Neural cell (in vitro differentiated cells): ENCODE results near the gene WNT5B. TPM values are rescaled to one million over a fixed set of nuclear protein-coding genes. Genes with fewer than 3 reads are reported as not detected.

Experiments used
- H2AFZ ChIP-seq: fragments of 200-600, 300-800 bp; sonication (generic), shearing (Covaris generic); 2 replicates; pipeline ENCODE4 v1.6.0; 2014; ENCODE audit warnings: low read depth, mild to moderate bottlenecking, antibody characterized with exemption, low read length, moderate library complexity
- H3F3A ChIP-seq: fragments of 200-600 bp; shearing (Covaris generic); 2 replicates; pipeline ENCODE4 v1.6.1; 2016; ENCODE audit warnings: mild to moderate bottlenecking, moderate library complexity, mixed read lengths, antibody characterized with exemption, low read length; ENCODE audit not compliant: insufficient read depth, poor library complexity, severe bottlenecking
- H3K27ac ChIP-seq: fragments of 200-600, 300-800 bp; sonication (generic), shearing (Covaris generic); 2 replicates; pipeline ENCODE4 v1.5.1; 2014; ENCODE audit warnings: mild to moderate bottlenecking, low read length, moderate library complexity
- H3K27me3 ChIP-seq: fragments of 300-800, 200-600 bp; sonication (generic), shearing (Covaris generic); 2 replicates; pipeline ENCODE4 v1.6.0; 2014; ENCODE audit warnings: mild to moderate bottlenecking, low read depth, low read length, moderate library complexity; ENCODE audit not compliant: insufficient read depth
- H3K36me3 ChIP-seq: fragments of 300-800, 200-600 bp; sonication (generic), shearing (Covaris generic); 2 replicates; pipeline ENCODE4 v1.5.1; 2014; ENCODE audit warnings: mild to moderate bottlenecking, antibody characterized with exemption, low read length, moderate library complexity; ENCODE audit not compliant: insufficient read depth
- H3K4me2 ChIP-seq: fragments of 300-800, 200-600 bp; sonication (generic), shearing (Covaris generic); 2 replicates; pipeline ENCODE4 v1.6.0; 2014; ENCODE audit warnings: mild to moderate bottlenecking, low read length
- H3K4me3 ChIP-seq: fragments of 300-800, 200-600 bp; sonication (generic), shearing (Covaris generic); 2 replicates; pipeline ENCODE4 v1.5.1; 2014; ENCODE audit warnings: mild to moderate bottlenecking, low read length, moderate library complexity
- H3K79me2 ChIP-seq: fragments of 200-600 bp; shearing (Covaris generic); replicated peaks from 2 replicates; pipeline ENCODE4 v1.6.0; 2014; ENCODE audit warnings: mild to moderate bottlenecking, low read length, moderate library complexity; ENCODE audit not compliant: insufficient read depth
- H3K9ac ChIP-seq: fragments of 300-800, 200-600 bp; sonication (generic), shearing (Covaris generic); 2 replicates; pipeline ENCODE4 v1.6.1; 2016; ENCODE audit warnings: mild to moderate bottlenecking, low read length, mixed read lengths
- H3K9me2 ChIP-seq: fragments of 200-600 bp; shearing (Covaris generic); 2 replicates; pipeline ENCODE4 v1.6.1; 2016; ENCODE audit warnings: mild to moderate bottlenecking, low read length, mixed read lengths; ENCODE audit not compliant: insufficient read depth
- H3K9me3 ChIP-seq: fragments of 200-600, 300-800 bp; sonication (generic), shearing (Covaris generic); 2 replicates; pipeline ENCODE4 v1.6.1; 2016; ENCODE audit warnings: mild to moderate bottlenecking, mixed run types, low read length, moderate library complexity, mixed read lengths
- H4K20me1 ChIP-seq: fragments of 200-600 bp; shearing (Covaris generic); 2 replicates; pipeline ENCODE4 v1.6.1; 2016; ENCODE audit warnings: mild to moderate bottlenecking, mixed run types; ENCODE audit not compliant: insufficient read depth
- CTCF ChIP-seq: fragments of 450-650 bp; IDR thresholded peaks from 2 replicates; pipeline ENCODE4 v1.5.1; 2014; ENCODE audit warnings: antibody characterized with exemption, mild to moderate bottlenecking, moderate library complexity; ENCODE audit not compliant: poor library complexity, severe bottlenecking
- EP300 ChIP-seq: fragments of 450-650 bp; conservative IDR thresholded peaks from 2 replicates; pipeline ENCODE4 v1.6.1; 2014; ENCODE audit warnings: antibody characterized with exemption, mild to moderate bottlenecking, moderate library complexity; ENCODE audit not compliant: poor library complexity, severe bottlenecking
- EZH2 ChIP-seq: fragments of 200-600, 300-800 bp; shearing (Covaris generic), sonication (generic); IDR thresholded peaks from 2 replicates; pipeline ENCODE4 v1.6.1; 2014; ENCODE audit warnings: antibody characterized with exemption, low read length, borderline replicate concordance, mild to moderate bottlenecking; ENCODE audit not compliant: insufficient read depth, poor library complexity, severe bottlenecking
- MXI1 ChIP-seq: fragments of 450-650 bp; conservative IDR thresholded peaks from 2 replicates; pipeline ENCODE4 v1.6.1; 2014; ENCODE audit warnings: antibody characterized with exemption, mild to moderate bottlenecking; ENCODE audit not compliant: poor library complexity, severe bottlenecking
- POLR2AphosphoS5 ChIP-seq: IDR thresholded peaks from 2 replicates; pipeline ENCODE4 v1.6.1; 2012
- RAD21 ChIP-seq: fragments of 450-650 bp; conservative IDR thresholded peaks from 2 replicates; pipeline ENCODE4 v1.6.1; 2014; ENCODE audit warnings: antibody characterized with exemption, mild to moderate bottlenecking, moderate library complexity
- SMC3 ChIP-seq: fragments of 450-650 bp; conservative IDR thresholded peaks from 2 replicates; pipeline ENCODE4 v1.6.1; 2014; ENCODE audit warnings: antibody characterized with exemption, mild to moderate bottlenecking, moderate library complexity; ENCODE audit not compliant: poor library complexity
- TAF1 ChIP-seq: IDR thresholded peaks from 2 replicates; pipeline ENCODE4 v1.6.1; 2012; ENCODE audit warnings: low read depth
- polyA plus RNA-seq: library from polyadenylated mRNA; depleted of rRNA; stranded (reverse); fragments of >200 nt; gene quantifications from 2 replicates; pipeline ENCODE4 v1.2.3, GENCODE V29; 2014
- TF ChIP-seq, protein P1 (sequence below): IDR thresholded peaks from 2 replicates; pipeline ENCODE4 v1.6.1; 2012; ENCODE audit warnings: borderline replicate concordance

Gene WNT5B
- polyA plus RNA-seq, 1 donor from 2014 or later = 17.0 TPM

- Histone ChIP-seq H3K79me2 (peaks cover 62% of the 10 kb centered on the region), H3K27me3 (no peaks in the 10 kb centered on the region), H3K4me3 (no peak overlapping the region), H3K4me2 (no peak overlapping the region), H3K9me2 (no peaks in the 10 kb centered on the region), H3K9me3 (no peaks in the 10 kb centered on the region), H3K9ac (no peak overlapping the region), H3F3A (peaks cover 2% of the 10 kb centered on the region), H3K27ac (no peak overlapping the region), H4K20me1 (peaks cover 11% of the 10 kb centered on the region), H3K36me3 (no peaks in the 10 kb centered on the region), H2AFZ (no peak overlapping the region)
- TF ChIP-seq MXI1 (no peak), EZH2 (no peak), TAF1 (no peak), CTCF (no peak), EP300 (no peak), POLR2AphosphoS5 (no peak), SMC3 (no peak)
- TF ChIP-seq, protein P1, sequence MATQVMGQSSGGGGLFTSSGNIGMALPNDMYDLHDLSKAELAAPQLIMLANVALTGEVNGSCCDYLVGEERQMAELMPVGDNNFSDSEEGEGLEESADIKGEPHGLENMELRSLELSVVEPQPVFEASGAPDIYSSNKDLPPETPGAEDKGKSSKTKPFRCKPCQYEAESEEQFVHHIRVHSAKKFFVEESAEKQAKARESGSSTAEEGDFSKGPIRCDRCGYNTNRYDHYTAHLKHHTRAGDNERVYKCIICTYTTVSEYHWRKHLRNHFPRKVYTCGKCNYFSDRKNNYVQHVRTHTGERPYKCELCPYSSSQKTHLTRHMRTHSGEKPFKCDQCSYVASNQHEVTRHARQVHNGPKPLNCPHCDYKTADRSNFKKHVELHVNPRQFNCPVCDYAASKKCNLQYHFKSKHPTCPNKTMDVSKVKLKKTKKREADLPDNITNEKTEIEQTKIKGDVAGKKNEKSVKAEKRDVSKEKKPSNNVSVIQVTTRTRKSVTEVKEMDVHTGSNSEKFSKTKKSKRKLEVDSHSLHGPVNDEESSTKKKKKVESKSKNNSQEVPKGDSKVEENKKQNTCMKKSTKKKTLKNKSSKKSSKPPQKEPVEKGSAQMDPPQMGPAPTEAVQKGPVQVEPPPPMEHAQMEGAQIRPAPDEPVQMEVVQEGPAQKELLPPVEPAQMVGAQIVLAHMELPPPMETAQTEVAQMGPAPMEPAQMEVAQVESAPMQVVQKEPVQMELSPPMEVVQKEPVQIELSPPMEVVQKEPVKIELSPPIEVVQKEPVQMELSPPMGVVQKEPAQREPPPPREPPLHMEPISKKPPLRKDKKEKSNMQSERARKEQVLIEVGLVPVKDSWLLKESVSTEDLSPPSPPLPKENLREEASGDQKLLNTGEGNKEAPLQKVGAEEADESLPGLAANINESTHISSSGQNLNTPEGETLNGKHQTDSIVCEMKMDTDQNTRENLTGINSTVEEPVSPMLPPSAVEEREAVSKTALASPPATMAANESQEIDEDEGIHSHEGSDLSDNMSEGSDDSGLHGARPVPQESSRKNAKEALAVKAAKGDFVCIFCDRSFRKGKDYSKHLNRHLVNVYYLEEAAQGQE = no peak
Measured at GRCh38 chr12:1584326-1584725, 44.7 kb upstream of the WNT5B start.

GRCh38 chr12:1587927-1588574 lies 41.0 kb upstream of the WNT5B start:
- TF ChIP-seq EP300 (no peak), SMC3 (no peak), CTCF (no peak), EZH2 (no peak), POLR2AphosphoS5 (no peak), RAD21 (no peak), MXI1 (no peak), TAF1 (no peak)
- TF ChIP-seq, protein P1 = no peak
- peaks cover 86% of the 10 kb centered on the region for H3K79me2 ChIP-seq
- no peak overlapping the region for H3K4me2 ChIP-seq
- peaks cover 43% of the 10 kb centered on the region for H4K20me1 ChIP-seq
- H3K4me3 ChIP-seq = peak overlapping the region; percentile 99
- H3K9me3 ChIP-seq = no peaks in the 10 kb centered on the region
- H3K9me2 ChIP-seq = no peaks in the 10 kb centered on the region
- H3F3A ChIP-seq = peaks cover 2% of the 10 kb centered on the region
- no peak overlapping the region for H3K9ac ChIP-seq
- no peaks in the 10 kb centered on the region for H3K27me3 ChIP-seq
- peaks cover 4% of the 10 kb centered on the region for H3K36me3 ChIP-seq
- no peak overlapping the region for H2AFZ ChIP-seq
- H3K27ac ChIP-seq = no peak overlapping the region
